ENCODE measurements around the gene CYP26A1.

The CYP26A1 gene

GRCh38 chr10:93073539-93074146, at the start of gene CYP26A1:
CYP26A1 (plus strand) TSS chr10:93073893; CDS start chr10:93073935, 42 bp downstream.
- DNase-seq (ENCODE audit: low read depth, low spot score), result no peak

- no peak for DNase-seq (ENCODE audit: low read depth, low spot score)
Observed at GRCh38 chr10:93026072-93026471, 47.6 kb upstream of the CYP26A1 start.

- DNase-seq (ENCODE audit: low read depth, low spot score), result no peak
Observed at GRCh38 chr10:93027508-93027907, 46.2 kb upstream of the CYP26A1 start.

- DNase-seq (ENCODE audit: low read depth, low spot score), result no peak
Observed at GRCh38 chr10:93028883-93029282, 44.8 kb upstream of the CYP26A1 start.

GRCh38 chr10:93030409-93030808, 43.3 kb upstream of the CYP26A1 start:
- DNase-seq (ENCODE audit: low read depth, low spot score), result no peak

GRCh38 chr10:93032105-93032808, 41.4 kb upstream of the CYP26A1 start:
- DNase-seq (ENCODE audit: low read depth, low spot score), result no peak

GRCh38 chr10:93032809-93033137, 40.9 kb upstream of the CYP26A1 start:
- no peak for DNase-seq (ENCODE audit: low read depth, low spot score)

- no peak for DNase-seq (ENCODE audit: low read depth, low spot score)
Observed at GRCh38 chr10:93034426-93034825, 39.3 kb upstream of the CYP26A1 start.

GRCh38 chr10:93039110-93039509, 34.6 kb upstream of the CYP26A1 start:
- DNase-seq (ENCODE audit: low read depth, low spot score), result no peak

GRCh38 chr10:93039721-93040120, 34.0 kb upstream of the CYP26A1 start:
- DNase-seq (ENCODE audit: low read depth, low spot score), result no peak

- DNase-seq (ENCODE audit: low read depth, low spot score), result no peak
Observed at GRCh38 chr10:93054486-93054885, 19.2 kb upstream of the CYP26A1 start.

- no peak for DNase-seq (ENCODE audit: low read depth, low spot score)
Observed at GRCh38 chr10:93058139-93058538, 15.6 kb upstream of the CYP26A1 start.

- no peak for DNase-seq (ENCODE audit: low read depth, low spot score)
Observed at GRCh38 chr10:93059975-93060886, 13.5 kb upstream of the CYP26A1 start, which contains the start of gene CYP26C1. CYP26C1 (plus strand) TSS chr10:93060798; CDS start chr10:93061264, 466 bp downstream.

- DNase-seq (ENCODE audit: low read depth, low spot score), result no peak
Observed at GRCh38 chr10:93060887-93061593, 12.7 kb upstream of the CYP26A1 start.

- no peak for DNase-seq (ENCODE audit: low read depth, low spot score)
Observed at GRCh38 chr10:93061594-93062513, 11.8 kb upstream of the CYP26A1 start.

GRCh38 chr10:93062514-93063143, 11.1 kb upstream of the CYP26A1 start:
- DNase-seq (ENCODE audit: low read depth, low spot score), result no peak

GRCh38 chr10:93063144-93063976, 10.3 kb upstream of the CYP26A1 start:
- no peak for DNase-seq (ENCODE audit: low read depth, low spot score)

GRCh38 chr10:93063977-93064660, 9.6 kb upstream of the CYP26A1 start:
- DNase-seq (ENCODE audit: low read depth, low spot score), result no peak
